Hematopoietic multipotent progenitor cell treated with erythropoietin and hydrocortisone succinate and interleukin-3 and kit ligand, for 8 days (in vitro differentiated cells): ENCODE data around the gene SBNO1.
"Not testable (repeated sequence)": the region's sequence is repeated elsewhere in the genome, so short reads cannot be mapped to it uniquely, and the experiment has no call there.

Experiments
- DNase-seq: peaks from one replicate; pipeline ENCODE4 v3.0.0-alpha.2; 2015

Gene SBNO1

GRCh38 chr12:123337070-123337469 lies 27.6 kb downstream of the SBNO1 start:
- DNase-seq: no peak

- no peak for DNase-seq
Observed at GRCh38 chr12:123336530-123336929, 28.1 kb downstream of the SBNO1 start.

GRCh38 chr12:123335490-123335889 lies 29.2 kb downstream of the SBNO1 start:
- no peak for DNase-seq

GRCh38 chr12:123329799-123330198 lies 34.8 kb downstream of the SBNO1 start:
- DNase-seq: no peak

- no peak for DNase-seq
Observed at GRCh38 chr12:123319826-123320225, 44.8 kb downstream of the SBNO1 start.

- no peak for DNase-seq
Observed at GRCh38 chr12:123319273-123319672, 45.4 kb downstream of the SBNO1 start.

GRCh38 chr12:123313046-123313445 lies 51.6 kb downstream of the SBNO1 start:
- DNase-seq: not testable (repeated sequence)

- no peak for DNase-seq
Observed at GRCh38 chr12:123306200-123306599, 58.4 kb downstream of the SBNO1 start.

GRCh38 chr12:123305136-123305535 lies 59.5 kb downstream of the SBNO1 start:
- no peak for DNase-seq

- no peak for DNase-seq
Observed at GRCh38 chr12:123293178-123293760, 71.4 kb downstream of the SBNO1 start.

GRCh38 chr12:123289911-123290310 lies 74.7 kb downstream of the SBNO1 start:
- no peak for DNase-seq

- no peak for DNase-seq
Observed at GRCh38 chr12:123288751-123289346, 75.8 kb downstream of the SBNO1 start.

GRCh38 chr12:123286652-123287373 lies 77.8 kb downstream of the SBNO1 start:
- no peak for DNase-seq

GRCh38 chr12:123284669-123285068 lies 80.0 kb downstream of the SBNO1 start:
- no peak for DNase-seq

GRCh38 chr12:123283461-123283860 lies 81.2 kb downstream of the SBNO1 start:
- DNase-seq: no peak

- no peak for DNase-seq
Observed at GRCh38 chr12:123282111-123282510, 82.5 kb downstream of the SBNO1 start.

GRCh38 chr12:123280971-123281370 lies 83.7 kb downstream of the SBNO1 start:
- DNase-seq: no peak

GRCh38 chr12:123278101-123278627 lies 86.5 kb downstream of the SBNO1 start:
- peak; percentile 50 for DNase-seq

GRCh38 chr12:123273166-123273565 lies 91.5 kb downstream of the SBNO1 start:
- DNase-seq: no peak

- peak; percentile 67 for DNase-seq
Observed at GRCh38 chr12:123271001-123271668, 93.5 kb downstream of the SBNO1 start.

- peak; percentile 36 for DNase-seq
Observed at GRCh38 chr12:123270214-123271000, 94.2 kb downstream of the SBNO1 start.

- DNase-seq: no peak
Observed at GRCh38 chr12:123269896-123270213, 94.8 kb downstream of the SBNO1 start.

GRCh38 chr12:123269395-123269892 lies 95.2 kb downstream of the SBNO1 start:
- DNase-seq: peak; percentile 74
